Measurements from ENCODE around the gene PTPDC1.

- TF ChIP-seq CTCF (IDR thresholded peaks at IDR 0.05): no peak
- no peak for TF ChIP-seq EZH2 (IDR thresholded peaks at IDR 0.05; ENCODE audit: borderline replicate concordance, insufficient read depth, low read depth, low read length, poor library complexity, severe bottlenecking)
These were observed 2.3 kb upstream of the PTPDC1 start for GRCh38 chr9:94081864-94082463.
